Activated gamma-delta T cell (primary cell): ENCODE data around the gene FHL2.
"Not testable (repeated sequence)": the region's sequence is repeated elsewhere in the genome, so short reads cannot be mapped to it uniquely, and the experiment has no call there.

Source experiments
- DNase-seq: peaks from one replicate; lab custom pipeline; 2025; lab: John Stamatoyannopoulos, UW
- total RNA-seq, 2 donors: gene quantifications; one replicate each; lab custom pipeline; 2026; lab: John Stamatoyannopoulos, UW

The FHL2 gene, protein sequence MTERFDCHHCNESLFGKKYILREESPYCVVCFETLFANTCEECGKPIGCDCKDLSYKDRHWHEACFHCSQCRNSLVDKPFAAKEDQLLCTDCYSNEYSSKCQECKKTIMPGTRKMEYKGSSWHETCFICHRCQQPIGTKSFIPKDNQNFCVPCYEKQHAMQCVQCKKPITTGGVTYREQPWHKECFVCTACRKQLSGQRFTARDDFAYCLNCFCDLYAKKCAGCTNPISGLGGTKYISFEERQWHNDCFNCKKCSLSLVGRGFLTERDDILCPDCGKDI
- total RNA-seq = 0 to 0.70 reads per million in 2 donors

DNA sequence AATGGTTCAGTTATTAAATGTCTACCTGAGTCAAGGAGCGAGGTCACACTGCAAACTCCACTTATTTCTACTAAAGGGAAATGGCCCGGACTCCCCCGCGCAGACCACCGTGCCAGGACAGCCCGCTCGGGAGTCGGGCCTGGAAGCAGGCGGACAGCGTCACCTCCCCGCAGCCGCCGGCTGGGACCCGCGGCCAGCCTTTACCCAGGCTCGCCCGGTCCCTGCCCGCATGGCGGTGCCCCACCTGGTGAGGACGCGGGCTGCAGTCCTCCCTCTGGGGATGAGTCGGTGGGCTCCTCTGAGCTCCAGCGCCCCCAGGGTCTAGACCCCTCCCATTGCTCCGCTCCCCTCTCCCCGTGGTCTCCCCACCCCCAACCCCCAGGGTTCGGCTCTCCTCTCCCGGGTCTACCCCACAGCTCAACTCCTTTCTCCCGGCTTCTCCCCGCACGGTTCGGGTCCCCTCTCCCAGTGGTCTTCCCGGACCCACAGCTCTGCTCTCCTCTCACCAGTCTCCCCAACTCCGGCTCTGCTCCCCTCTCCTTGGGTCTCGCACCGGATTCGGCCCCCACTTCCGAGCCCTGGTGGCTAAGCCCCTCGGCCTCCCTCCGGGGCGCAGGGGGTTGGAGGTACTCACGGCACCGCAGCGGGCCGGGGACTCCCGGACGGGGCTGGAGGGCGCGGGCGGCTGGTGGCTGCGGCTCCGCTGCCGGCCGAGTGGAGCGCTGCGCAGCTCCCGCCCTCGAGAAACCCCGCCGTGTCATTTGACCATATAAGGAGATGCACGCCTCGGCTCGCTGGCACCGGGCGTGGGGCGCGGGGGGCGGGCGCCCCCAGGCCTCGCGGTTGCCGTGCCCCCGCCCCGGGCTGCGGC, at the start of gene FHL2:
Gene FHL2 (minus strand): TSS at position 716 of the 871 bp plus-strand sequence. CDS start 12,535 bp downstream, outside the sequence.
- peak; percentile 39 for DNase-seq

DNA sequence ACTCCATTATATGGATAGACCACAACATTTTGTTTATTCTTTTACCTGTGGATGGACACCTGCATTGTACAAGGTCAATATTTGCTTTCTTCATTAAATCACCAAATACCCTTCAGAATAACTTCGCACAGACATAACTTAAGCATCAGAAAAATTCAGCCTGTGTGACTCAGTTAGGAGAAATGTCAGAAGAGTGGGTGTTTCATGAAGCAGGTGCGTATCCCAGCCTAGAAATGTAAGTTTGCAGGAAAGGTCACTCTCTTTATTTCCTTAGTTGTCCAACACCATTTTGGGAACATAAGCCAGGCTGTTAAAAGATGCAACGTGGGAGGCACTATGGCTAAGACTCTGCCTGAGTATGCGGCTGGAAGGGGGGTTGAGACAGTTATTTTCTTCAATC, 48.6 kb upstream of the FHL2 start:
- no peak for DNase-seq

DNA sequence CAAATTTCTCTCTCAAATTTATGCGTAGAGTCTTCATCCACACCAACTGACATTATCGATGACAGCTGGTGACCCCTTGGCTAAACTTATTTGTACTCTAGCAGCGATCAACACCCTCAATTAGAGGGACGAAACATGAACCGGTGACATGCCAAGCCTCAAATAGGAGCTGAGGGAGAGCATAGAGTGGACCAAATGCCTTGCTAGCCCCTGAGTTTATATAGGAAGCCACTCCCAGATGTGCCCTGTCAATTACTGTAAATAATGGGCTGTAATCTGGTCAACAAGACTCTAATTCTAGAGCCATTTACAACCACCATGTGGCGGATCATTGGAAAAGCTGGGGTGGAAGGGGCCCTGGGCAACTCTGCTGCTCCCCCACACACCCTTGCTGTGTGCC, 47.6 kb upstream of the FHL2 start:
- DNase-seq = no peak

DNA sequence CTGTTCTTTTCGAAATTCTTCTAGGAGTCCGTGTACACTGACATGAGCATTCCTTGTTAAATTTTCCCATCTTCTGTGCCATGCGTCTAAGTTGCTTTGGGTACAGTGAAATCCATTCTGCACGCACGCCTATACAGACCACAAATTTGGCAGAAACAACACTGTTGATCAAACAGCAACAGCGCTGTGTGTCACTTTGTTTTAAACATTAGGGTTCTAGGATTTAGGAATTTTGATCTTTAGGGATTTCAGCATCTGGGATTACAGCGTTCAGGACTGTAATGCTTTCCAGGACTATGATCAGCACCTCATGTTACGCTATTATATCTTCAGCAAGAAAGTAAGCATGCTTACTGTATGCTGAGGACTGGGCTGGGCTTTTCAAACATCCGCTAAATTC, 47.1 kb upstream of the FHL2 start:
- DNase-seq = no peak

DNA sequence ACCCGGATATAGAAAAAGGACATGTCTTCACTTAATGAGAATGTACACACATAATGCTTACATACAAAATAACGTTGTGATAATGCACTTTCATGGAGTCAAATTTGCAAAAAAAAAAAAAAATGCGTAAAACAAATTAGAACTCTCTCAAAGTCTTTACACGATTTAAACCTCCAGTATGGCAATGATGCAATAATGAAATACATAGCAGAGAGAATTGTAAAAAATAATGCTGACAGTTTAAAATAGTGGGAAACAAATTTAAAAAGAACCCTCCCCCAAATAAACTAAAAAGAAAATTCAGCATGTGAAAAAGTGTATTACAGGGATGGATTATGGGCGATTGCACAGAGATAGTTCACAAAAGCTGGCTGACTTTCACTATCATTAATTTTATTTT, 46.6 kb upstream of the FHL2 start:
- DNase-seq = no peak

DNA sequence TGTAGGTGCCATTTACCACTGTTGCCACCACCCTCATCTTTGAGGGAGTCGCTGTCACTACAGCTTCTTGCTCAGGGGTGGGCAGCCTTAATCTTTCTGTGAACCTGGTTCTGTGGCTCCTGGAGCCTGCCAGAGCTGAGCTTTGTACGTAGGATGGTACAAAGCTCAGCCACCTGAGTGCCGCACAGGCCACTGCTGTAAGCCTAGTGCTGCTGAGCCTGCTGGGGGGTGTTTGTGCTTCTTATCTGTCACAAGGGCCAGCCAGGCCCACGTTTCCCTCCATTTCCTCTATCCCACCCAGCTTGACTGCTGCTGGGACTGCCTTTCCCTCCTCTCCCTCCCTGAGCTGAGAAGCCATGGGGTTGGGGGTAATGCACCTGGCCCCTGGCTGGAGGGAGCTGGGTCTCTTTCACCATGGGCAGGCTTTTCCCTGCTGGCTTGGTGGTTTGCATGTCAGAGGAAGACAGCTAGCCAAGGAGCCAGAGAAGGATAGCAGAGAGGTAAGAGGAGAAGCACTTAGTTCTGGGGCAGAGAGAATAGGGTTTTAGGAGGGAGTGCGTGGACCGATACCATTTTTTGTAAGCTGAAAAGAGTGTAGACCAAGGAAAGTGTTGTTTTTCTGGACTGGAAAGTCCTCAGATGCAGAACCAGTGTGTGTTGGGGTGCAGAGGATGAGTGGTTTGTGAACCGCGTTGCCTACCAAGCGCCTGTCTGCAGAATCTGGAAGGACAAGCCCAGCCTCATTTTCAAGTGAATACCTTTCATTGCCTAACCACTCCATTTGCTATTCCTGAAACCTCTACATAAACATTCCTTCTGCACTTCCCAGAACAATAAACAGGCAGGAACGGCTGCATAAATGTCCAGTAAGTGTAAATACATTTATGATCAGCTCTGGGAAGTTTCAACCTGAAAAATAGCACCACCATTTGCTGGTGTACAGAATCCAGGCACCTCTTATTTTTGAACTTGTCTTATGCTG, 45.1 kb upstream of the FHL2 start:
- DNase-seq = no peak

DNA sequence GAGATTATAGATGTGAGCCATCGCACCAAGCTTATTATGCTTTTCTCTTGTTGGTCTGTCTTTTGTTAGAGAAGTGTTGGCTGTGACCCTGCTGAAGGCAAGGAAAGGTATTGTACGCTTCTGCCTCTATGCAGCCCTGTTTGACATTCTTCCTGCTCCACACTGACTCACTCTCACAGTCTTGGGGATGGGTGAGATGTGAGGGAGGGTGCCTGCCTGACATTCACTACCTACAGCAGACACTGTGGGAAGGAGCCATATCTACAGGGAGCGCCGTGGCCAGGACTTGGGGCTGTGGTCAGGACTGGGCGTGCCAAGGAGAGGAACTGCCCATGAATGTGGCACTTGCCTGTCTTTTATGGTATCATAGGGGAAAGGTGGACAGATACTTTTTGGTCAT, 43.9 kb upstream of the FHL2 start:
- DNase-seq = no peak

DNA sequence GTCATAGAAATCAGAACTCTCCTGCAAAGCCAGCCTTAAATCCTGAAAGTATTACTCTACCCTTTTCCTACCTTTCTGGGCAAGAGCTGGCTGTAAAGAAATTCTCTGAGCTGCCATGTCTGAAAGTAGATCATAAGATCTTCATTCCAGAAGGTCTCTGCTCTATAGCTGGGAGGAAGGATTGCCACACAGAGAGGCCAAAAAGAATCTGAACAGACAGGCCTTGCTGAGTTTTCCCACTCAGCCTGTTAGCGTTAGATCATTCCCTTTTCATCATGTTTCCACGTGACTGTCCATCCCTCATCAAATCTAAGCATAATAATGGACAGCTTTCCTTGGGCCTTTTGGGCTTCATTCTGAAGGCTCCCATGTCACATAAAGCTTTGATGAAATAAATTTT, 43.2 kb upstream of the FHL2 start:
- DNase-seq = no peak

DNA sequence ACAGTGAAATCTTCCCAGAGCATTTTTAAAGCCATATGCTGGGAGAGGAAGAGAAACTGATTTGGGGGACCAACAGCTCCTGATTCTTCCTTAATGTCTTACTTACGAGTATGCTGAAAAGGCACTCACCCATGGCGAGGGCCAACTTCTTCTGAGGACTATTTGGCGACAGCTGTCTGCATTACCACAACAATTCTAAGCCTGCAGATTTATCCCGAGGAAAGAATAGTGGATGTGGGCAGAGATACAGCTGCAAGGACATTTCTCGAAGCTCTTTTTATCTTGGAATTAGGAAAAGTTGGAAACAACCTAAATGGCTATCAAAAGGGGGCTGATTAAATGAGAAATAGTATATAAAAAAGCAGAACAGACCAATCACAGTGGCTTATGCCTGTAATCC, 40.3 kb upstream of the FHL2 start:
- no peak for DNase-seq

DNA sequence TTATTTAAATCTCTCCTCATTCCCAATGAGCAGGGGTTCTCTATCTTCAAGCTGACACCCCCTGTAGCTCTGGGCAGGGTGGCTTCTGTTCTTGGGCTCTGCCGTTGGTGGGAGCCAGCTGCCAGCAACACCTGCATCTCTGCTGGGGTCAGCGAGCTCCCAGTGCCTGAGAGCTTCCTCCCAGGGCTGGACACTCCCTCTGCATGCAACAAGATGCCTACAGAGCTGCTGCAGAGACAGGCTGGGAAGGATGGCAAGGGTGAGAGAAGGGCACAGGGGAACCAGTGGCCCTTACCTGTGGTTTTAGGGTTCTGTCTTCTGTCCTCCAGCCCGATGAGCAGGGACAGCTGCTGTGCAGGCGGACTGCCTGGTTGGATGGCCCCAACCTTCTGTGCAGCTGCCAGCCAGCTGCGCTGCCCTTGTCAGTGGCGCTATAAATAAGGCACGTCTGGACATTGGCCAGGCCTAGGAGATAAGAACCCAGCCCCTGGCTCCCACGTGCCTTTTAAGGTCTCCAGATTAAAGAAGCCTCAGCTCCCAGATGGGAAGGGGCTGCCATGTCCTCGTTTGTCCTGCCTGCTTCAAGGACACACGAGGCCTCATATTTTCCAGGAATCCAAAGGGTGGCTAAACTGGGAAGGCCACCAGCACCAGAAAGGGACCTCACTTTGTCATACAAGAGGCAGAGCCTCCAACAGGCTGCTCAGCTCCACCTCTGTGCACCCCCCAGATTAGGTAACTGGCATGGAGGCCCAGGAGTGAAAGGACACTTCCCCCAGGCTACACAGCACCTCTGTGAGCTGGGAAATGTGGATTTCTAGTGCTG, 39.5 kb upstream of the FHL2 start:
- no peak for DNase-seq

DNA sequence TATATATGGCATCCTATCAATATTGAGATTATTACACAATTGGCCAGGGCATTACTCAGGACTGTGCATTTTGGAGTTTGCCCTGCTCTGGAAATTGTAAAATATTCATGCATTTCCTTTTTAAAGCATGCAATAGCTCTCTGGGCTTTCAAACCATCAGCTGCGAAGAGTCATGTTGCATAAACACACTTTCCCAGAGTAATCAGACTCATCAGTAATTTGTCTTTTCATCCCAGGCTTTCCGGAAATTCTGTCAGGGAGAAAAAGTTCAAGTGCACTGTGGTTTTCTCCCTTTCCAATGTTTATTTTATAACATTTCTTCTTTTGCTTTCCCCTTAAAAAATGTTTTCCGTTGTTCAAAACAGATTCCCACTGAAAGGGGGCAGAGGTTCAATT, 38.9 kb upstream of the FHL2 start:
- DNase-seq = no peak

DNA sequence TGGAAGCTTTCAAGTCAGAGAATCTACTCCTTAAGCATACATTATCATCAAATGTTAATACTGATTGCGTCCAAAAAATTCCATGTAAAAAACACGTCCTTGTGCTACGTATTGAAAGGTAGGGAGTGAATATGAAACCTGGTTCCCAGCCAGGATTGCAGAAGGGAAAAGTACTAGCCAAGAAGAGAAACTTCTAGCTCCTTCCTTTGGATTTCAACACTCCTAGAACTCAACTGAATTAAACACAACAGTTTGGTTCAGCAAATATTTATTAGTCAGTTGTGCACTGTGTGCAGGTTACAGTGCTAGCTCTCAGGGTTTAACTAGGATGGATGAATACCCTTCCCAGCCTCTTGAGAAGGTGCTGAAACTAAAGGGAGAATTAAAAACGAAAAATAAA, 33.9 kb upstream of the FHL2 start:
- DNase-seq = no peak

DNA sequence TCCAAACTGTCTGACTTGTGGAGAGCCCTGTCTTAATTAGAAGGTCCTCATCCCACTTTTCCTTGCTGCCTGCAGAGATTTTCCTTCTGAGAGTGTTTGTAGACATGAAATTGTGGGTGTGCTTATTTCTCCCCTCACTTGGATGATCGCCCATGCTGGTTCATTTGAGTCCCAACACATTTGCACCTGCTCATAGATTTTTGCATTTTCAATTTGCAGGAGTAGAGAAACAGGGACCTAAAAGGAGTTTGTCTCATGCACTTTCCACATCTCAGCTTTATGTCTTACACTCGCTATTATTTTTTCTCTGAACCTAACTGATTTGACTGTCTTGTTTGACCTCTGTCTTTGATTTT, 33.2 kb upstream of the FHL2 start:
- no peak for DNase-seq

DNA sequence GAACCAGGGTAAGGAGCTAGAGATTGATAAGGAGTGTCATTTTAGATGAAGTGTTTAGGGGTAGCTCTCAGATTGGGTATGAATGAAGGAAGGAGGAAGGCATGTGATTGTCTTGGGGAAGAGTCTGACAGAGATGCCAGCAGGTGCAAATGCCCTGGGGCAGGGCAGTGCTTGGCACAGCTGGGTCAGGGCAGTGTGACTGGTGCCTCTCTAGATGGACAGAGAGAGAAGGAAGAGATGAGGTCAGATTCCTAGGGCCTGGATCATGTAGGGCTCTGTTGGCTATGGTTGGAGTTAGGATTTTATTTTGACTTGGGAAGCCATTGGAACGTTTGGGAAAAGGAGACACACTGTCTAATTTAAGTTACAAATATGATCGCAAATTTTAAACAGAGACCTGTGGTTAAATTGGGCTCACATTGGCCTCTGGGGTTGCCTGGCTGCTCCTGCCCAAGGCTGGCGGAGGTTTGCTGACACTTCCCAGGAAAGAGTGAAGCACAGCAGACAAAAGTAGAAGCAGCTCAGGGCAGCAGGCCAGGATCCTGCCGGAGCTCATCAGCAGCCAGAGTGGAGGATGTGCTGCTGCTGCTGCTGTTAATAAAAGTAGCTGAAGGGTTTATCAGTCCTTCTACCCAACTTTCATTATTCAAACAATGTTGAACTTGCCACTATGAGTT, 32.7 kb upstream of the FHL2 start:
- DNase-seq = no peak

DNA sequence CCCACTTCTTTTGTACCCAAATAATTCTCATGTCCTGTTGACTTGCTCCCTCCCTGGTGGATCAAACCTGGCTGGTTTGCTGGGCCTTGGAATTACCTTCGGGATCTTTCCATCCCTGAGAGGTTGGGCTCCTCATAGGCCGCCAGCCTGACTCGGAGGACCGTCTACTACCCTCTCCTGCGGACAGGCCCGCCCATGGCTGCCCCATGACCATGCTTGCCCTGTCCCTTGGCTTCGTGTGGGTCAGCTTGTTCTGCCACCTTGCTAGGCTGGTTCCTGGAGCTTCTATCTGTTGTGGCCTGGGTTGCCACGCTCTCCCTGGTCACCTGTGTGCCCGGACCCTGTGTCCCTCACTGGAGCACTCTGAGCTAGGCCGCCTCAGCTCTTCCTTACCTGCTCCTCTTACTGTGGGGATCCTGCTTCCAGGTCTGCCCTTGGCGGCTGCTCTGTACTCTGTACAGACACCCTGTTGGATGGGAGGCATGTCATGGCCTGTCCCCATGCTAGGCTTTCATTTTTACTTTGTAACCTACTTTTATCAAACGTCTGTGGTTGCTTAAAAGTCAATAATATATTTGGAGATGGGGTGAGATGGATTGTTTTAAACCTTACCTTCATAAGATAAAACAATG, 29.7 kb upstream of the FHL2 start:
- no peak for DNase-seq

DNA sequence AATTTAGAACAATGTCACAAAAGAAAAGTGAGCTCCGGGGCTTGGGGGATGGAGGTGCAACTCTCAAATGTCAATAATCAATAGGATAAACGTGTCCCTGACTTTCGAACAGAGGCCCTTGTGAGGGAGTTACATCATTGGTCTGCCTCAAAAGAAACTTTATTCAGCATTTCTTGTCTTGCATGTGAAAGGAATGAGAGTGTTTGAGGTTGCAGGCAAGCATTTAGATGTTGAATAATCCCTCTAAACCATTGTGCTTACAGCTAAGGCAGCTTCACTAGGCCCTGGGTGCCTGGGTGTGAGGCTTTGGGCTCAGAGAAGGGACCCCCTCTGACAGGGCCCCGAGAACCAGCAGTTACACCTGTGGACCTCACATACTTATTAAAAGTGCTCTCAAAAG, 28.6 kb upstream of the FHL2 start:
- no peak for DNase-seq

DNA sequence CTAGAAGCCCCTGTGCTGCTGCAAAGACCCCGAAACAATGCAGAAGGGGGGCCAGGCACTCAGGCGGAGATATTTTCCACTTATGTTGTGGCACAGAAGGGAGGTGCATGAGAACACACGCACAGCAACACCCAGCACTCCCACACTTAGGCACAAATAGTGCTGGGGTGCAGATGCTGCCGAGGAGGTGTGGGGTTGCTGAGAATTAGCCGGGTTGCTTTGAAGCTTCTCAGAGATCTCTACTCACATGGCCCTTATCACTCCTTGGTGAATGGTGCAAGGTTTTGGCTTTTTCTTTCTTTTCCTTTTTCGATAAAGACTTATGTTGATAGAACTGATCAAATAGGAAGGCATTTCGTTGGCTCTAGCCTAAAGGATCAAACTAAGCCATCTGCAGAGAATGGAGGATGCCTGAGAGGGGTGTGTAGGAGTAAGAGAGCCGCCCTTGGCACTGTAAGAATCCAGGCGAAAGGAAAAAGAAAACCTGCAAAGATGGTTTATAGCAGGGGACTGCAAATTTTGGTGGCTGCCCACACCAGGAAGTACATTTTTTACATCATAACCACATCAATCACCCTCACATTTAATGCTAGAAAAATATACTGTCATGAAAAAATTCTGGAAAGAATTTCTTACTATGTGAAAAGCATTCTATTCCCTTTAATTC, 27.9 kb upstream of the FHL2 start:
- no peak for DNase-seq

DNA sequence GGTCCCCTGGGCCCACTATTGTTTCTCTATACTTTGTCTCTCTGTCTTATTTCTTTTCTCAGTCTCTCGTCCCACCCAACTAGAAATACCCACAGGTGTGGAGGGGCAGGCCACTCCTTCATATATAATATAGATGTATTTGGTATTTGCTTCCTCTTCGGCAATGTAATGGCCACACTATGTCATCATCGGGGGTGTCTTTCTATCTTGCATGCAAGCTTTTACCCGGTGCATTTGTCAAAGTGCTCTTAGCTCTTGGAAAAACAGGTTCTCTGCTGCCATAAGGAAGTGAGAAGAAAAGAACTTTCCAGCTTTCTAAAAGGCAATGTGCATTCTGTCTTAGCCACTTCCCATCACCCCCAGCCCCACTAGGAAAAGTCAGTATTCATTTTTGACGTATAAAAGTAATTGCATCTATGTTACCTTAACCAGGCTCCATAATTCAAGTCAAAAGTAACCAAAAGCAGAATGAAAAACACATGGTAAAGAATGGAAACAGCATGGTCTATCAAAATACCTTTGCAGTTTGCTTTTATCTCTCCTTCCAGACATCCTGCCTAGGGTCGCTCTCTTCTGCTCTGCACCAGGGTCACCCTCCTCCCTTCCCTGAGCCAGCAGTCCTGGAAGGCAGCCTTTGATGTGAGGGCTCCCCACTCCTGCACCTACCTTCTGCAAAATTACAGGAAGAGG, 27.2 kb upstream of the FHL2 start:
- DNase-seq = no peak

DNA sequence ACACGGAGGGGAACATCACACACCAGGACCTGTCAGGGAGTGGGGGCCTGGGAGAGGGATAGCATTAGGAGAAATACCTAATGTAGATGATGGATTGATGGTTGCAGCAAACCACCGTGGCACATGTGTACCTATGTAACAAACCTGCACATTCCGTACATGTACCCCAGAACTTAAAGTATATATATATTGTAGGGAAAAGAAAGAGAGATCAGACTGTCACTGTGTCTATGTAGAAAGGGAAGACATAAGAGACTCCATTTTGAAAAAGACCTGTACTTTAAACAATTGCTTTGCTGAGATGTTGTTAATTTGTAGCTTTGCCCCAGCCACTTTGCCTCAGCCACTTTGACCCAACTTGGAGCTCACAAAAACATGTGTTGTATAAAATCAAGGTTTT, 26.0 kb upstream of the FHL2 start:
- not testable (repeated sequence) for DNase-seq
